ENCODE data around the gene CHST7.

CHST7 gene

DNA sequence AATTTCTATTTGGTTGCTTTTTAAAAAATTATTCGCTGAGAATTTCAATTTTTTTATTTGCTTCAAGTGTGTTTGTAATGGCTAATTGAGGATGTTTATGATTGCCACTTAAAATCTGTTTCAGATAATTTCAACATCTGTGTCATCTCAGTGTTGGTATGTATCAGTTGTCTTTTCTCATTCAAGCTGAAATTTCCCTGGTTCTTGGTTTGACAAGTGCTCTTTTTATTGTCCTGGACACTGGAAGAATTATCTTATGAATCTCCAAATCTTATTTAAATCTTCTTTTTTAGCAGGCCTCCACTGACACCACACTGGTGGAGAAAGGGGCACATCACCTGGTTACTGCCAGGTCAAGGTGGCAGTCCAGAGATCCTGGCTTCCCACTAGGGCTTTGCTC is 21.5 kb downstream of the CHST7 start:
- H3K9me3 Mint-ChIP-seq = no peaks in the 10 kb centered on the region
- H3K27me3 Mint-ChIP-seq (ENCODE audit: low read depth) = no peaks in the 10 kb centered on the region
- H3K27ac Mint-ChIP-seq = no peak overlapping the region
- no peak overlapping the region for H3K4me3 Mint-ChIP-seq
- no peaks in the 10 kb centered on the region for H3K4me1 Mint-ChIP-seq
- TF ChIP-seq CTCF (IDR thresholded peaks at IDR 0.05; ENCODE audit: unreplicated experiment in 3 of 3) = no peak
- no peaks in the 10 kb centered on the region for H3K36me3 Mint-ChIP-seq (ENCODE audit: low read depth)

GRCh38 chrX:46597208-46597607 is 23.6 kb downstream of the CHST7 start:
- H3K36me3 Mint-ChIP-seq (ENCODE audit: low read depth) = no peaks in the 10 kb centered on the region
- H3K4me1 Mint-ChIP-seq = no peaks in the 10 kb centered on the region
- H3K9me3 Mint-ChIP-seq = peaks cover 2% of the 10 kb centered on the region
- TF ChIP-seq CTCF (IDR thresholded peaks at IDR 0.05; ENCODE audit: unreplicated experiment in 3 of 3) = no peak
- H3K27ac Mint-ChIP-seq = no peak overlapping the region
- no peaks in the 10 kb centered on the region for H3K27me3 Mint-ChIP-seq (ENCODE audit: low read depth)
- no peak overlapping the region for H3K4me3 Mint-ChIP-seq

DNA sequence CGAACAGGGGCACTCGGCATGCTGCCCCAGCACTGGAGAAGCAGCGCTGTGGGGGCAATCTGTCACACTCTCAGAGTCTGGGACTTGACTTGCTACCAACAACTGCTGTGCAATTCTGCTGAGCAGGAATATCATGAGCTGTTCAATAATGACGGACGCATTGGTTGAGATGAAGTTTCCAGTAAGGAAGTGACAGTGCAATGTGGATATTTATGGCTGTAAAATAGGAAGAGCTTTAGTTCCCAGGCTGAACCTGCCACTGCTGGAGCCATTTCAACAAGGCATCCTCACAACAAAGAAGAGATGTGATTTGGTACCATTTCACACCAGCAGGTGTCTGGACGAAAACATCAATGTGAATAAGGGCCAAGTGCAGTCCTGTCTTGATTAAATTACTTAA is 24.2 kb downstream of the CHST7 start:
- Mint-ChIP-seq H3K27ac (no peak overlapping the region), H3K4me1 (no peaks in the 10 kb centered on the region), H3K27me3 (ENCODE audit: low read depth) (no peaks in the 10 kb centered on the region), H3K4me3 (no peak overlapping the region), H3K9me3 (peaks cover 2% of the 10 kb centered on the region), H3K36me3 (ENCODE audit: low read depth) (no peaks in the 10 kb centered on the region)
- no peak for TF ChIP-seq CTCF (IDR thresholded peaks at IDR 0.05; ENCODE audit: unreplicated experiment in 3 of 3)

GRCh38 chrX:46599051-46599560 is 25.5 kb downstream of the CHST7 start:
- TF ChIP-seq CTCF (IDR thresholded peaks at IDR 0.05; ENCODE audit: unreplicated experiment in 3 of 3) = no peak
- Mint-ChIP-seq H3K4me3 (no peak overlapping the region), H3K4me1 (no peaks in the 10 kb centered on the region), H3K9me3 (peaks cover 2% of the 10 kb centered on the region), H3K27ac (no peak overlapping the region), H3K36me3 (ENCODE audit: low read depth) (no peaks in the 10 kb centered on the region), H3K27me3 (ENCODE audit: low read depth) (no peaks in the 10 kb centered on the region)

DNA sequence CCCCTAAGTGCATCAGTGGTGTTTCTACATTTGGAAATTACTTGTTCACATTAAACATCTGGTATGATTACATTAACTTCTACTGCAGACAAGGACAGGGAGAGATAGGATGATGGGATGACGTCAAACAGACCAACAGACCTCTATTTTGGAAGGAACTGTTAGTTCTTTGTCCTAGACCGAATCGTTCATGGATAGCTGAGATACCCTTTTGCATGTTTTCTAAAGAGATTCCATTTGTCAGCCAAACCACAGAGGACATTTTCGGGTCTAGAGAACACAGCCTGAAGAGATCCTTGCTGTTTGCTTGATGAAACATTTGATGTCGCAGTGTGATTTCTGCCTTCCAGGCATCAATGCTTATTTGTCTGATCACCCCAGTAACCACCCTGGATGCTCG is 27.7 kb downstream of the CHST7 start:
- H3K27ac Mint-ChIP-seq = no peak overlapping the region

More for the DNA sequence above, 27.7 kb downstream of the CHST7 start:
- no peaks in the 10 kb centered on the region for H3K27me3 Mint-ChIP-seq (ENCODE audit: low read depth)
- no peak overlapping the region for H3K4me3 Mint-ChIP-seq
- no peak for TF ChIP-seq CTCF (IDR thresholded peaks at IDR 0.05; ENCODE audit: unreplicated experiment in 3 of 3)
- H3K9me3 Mint-ChIP-seq = peaks cover 2% of the 10 kb centered on the region
- H3K36me3 Mint-ChIP-seq (ENCODE audit: low read depth) = no peaks in the 10 kb centered on the region
- H3K4me1 Mint-ChIP-seq = no peaks in the 10 kb centered on the region
